Measurements from ENCODE around the gene ZNF501. TPM values are rescaled to one million over a fixed set of nuclear protein-coding genes. Genes with fewer than 3 reads are reported as not detected.

The ZNF501 gene
- total and polyA plus RNA-seq, 2 of the 13 experiments (the other 11 are each of a cell fraction or from before 2014, with no cell fraction given), result 2.4 to 2.8 TPM

DNA sequence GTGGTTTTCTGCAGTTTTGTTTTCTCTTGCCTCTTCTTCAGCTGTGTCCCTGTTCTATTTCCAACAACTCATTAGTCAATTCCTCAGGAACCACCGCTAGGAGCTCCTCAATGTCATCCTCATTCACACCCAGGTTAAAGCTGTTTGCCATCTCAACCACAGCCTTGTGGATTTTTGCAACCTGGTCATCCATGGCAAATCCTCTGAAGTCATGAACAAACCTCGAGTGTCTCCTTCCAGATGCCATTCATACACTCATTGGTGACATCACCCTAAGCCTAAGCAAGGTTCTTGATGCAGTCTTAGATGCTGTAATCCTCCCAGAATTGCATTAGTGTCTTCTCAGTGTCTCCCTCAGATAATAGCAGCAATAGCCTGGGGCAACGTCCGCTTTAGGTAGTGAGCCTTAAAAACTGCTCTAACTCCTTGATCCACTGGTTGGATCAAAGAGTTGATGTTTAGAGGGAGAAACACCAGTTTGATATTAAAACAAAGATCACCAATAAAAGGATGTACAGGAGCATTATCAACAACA lies 48.4 kb upstream of the ZNF501 start (continued):
- TF ChIP-seq TRIM24 (CRISPR knock-in tag; IDR thresholded peaks at IDR 0.05) (no peak), CBFB (CRISPR knock-in tag; IDR thresholded peaks at IDR 0.05) (no peak), GFI1 (CRISPR knock-in tag; IDR thresholded peaks at IDR 0.05; ENCODE audit: borderline replicate concordance) (no peak)

DNA sequence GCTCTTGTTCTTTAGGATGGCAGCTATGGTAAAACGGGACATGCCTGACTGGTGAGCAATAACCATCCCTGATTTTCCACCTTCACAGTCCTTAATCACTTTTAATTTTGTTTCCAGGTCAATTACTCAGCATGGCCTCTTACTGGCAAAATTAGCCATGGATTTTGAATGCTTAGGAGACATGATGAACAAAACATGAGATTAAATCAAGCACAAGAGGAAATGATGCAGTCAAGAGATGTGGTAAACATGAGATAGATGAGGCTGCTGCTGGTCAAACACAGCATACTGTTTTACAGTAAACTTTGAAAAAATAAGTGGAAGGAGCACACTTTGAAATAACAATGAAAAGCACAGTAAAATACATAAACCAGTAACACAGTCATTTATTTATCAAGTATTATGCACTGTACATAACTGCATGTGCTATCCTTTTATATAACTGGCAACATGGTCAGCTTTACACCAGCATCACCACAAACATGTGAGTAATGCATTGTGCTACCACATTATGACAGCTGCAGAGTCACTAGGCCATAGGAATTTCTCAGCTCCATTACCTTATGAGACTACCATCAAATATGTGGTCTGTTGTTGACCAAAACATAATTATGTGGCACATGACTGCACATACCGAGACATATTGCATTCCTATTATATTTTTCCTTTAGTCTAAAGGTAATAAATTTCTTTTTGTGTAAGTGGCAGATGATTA lies 47.1 kb upstream of the ZNF501 start:
- Histone ChIP-seq H3K27ac (ENCODE audit: extremely low read length, insufficient read depth, low read length) (no peak overlapping the region), H3K9me3 (ENCODE audit: low read length) (no peaks in the 10 kb centered on the region), H3K36me3 (replicated peaks in 1 of 2; ENCODE audit: control insufficient read depth in 1 of 2, insufficient read depth in 2 of 2, low read length in 2 of 2) (no peaks in the 10 kb centered on the region), H3K27me3 (ENCODE audit: control insufficient read depth in 1 of 2, insufficient read depth in 2 of 2, low read length in 2 of 2) (peaks cover 1 to 26% of the 10 kb centered on the region in 2 experiments; a peak in 4 of 5 replicates), H3K4me2 (ENCODE audit: low read depth, low read length) (no peak overlapping the region), H3K4me1 (ENCODE audit: insufficient read depth, low read length) (no peaks in the 10 kb centered on the region), H3K79me2 (ENCODE audit: insufficient read depth, low read length) (no peaks in the 10 kb centered on the region), H3K4me3 (replicated peaks in 1 of 3; ENCODE audit: insufficient read depth in 1 of 3, low read depth in 2 of 3, low read length in 3 of 3) (no peak overlapping the region), H3K9ac (ENCODE audit: insufficient read depth, low read depth, low read length) (no peak overlapping the region), H4K20me1 (ENCODE audit: insufficient read depth, low read length) (no peaks in the 10 kb centered on the region), H2AFZ (ENCODE audit: low read length) (no peak overlapping the region)
- WGBS (ENCODE audit: low lambda C conversion rate), result 0% methylated on average over 2 of the region's 2 CpGs
- intact Hi-C loops (cut with micrococcal nuclease; ENCODE audit: unreplicated experiment), result no loop called here
- in situ Hi-C loops (cut with HindIII; ENCODE audit: extremely low pct_ligation_motif_present, low pct_unique_long_range_greater_than_20kb), result no loop called here
- ATAC-seq (no peak), DNase-seq (ENCODE audit: low spot score) (no peak), FAIRE-seq (no peak)
- ChIA-PET POLR2A (no interaction called here), CTCF (ENCODE audit: low intra/inter-chr PET ratio, low total read pairs) (no interaction called here)
- no TSS peak for BruUV-seq (replicated peaks)
- TF ChIP-seq ZNF629 (CRISPR knock-in tag; conservative IDR thresholded peaks at IDR 0.05) (no peak), FLYWCH1 (CRISPR knock-in tag; IDR thresholded peaks at IDR 0.05) (no peak), KLF15 (CRISPR knock-in tag; IDR thresholded peaks at IDR 0.05; ENCODE audit: borderline replicate concordance) (no peak), ZEB1 (IDR thresholded peaks at IDR 0.05; ENCODE audit: insufficient replicate concordance, low read depth) (no peak), SALL1 (CRISPR knock-in tag; IDR thresholded peaks at IDR 0.05) (no peak), ZNF850 (CRISPR knock-in tag; conservative IDR thresholded peaks at IDR 0.05) (no peak), ZBTB3 (CRISPR knock-in tag; IDR thresholded peaks at IDR 0.05; ENCODE audit: borderline replicate concordance, low read depth) (no peak)
- TF ChIP-seq, protein P1, sequence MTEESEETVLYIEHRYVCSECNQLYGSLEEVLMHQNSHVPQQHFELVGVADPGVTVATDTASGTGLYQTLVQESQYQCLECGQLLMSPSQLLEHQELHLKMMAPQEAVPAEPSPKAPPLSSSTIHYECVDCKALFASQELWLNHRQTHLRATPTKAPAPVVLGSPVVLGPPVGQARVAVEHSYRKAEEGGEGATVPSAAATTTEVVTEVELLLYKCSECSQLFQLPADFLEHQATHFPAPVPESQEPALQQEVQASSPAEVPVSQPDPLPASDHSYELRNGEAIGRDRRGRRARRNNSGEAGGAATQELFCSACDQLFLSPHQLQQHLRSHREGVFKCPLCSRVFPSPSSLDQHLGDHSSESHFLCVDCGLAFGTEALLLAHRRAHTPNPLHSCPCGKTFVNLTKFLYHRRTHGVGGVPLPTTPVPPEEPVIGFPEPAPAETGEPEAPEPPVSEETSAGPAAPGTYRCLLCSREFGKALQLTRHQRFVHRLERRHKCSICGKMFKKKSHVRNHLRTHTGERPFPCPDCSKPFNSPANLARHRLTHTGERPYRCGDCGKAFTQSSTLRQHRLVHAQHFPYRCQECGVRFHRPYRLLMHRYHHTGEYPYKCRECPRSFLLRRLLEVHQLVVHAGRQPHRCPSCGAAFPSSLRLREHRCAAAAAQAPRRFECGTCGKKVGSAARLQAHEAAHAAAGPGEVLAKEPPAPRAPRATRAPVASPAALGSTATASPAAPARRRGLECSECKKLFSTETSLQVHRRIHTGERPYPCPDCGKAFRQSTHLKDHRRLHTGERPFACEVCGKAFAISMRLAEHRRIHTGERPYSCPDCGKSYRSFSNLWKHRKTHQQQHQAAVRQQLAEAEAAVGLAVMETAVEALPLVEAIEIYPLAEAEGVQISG (CRISPR knock-in tag; IDR thresholded peaks at IDR 0.05), result no peak
- TF ChIP-seq, protein P2, sequence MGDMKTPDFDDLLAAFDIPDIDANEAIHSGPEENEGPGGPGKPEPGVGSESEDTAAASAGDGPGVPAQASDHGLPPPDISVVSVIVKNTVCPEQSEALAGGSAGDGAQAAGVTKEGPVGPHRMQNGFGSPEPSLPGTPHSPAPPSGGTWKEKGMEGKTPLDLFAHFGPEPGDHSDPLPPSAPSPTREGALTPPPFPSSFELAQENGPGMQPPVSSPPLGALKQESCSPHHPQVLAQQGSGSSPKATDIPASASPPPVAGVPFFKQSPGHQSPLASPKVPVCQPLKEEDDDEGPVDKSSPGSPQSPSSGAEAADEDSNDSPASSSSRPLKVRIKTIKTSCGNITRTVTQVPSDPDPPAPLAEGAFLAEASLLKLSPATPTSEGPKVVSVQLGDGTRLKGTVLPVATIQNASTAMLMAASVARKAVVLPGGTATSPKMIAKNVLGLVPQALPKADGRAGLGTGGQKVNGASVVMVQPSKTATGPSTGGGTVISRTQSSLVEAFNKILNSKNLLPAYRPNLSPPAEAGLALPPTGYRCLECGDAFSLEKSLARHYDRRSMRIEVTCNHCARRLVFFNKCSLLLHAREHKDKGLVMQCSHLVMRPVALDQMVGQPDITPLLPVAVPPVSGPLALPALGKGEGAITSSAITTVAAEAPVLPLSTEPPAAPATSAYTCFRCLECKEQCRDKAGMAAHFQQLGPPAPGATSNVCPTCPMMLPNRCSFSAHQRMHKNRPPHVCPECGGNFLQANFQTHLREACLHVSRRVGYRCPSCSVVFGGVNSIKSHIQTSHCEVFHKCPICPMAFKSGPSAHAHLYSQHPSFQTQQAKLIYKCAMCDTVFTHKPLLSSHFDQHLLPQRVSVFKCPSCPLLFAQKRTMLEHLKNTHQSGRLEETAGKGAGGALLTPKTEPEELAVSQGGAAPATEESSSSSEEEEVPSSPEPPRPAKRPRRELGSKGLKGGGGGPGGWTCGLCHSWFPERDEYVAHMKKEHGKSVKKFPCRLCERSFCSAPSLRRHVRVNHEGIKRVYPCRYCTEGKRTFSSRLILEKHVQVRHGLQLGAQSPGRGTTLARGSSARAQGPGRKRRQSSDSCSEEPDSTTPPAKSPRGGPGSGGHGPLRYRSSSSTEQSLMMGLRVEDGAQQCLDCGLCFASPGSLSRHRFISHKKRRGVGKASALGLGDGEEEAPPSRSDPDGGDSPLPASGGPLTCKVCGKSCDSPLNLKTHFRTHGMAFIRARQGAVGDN (CRISPR knock-in tag; IDR thresholded peaks at IDR 0.05), result no peak
- TF ChIP-seq, protein P3, sequence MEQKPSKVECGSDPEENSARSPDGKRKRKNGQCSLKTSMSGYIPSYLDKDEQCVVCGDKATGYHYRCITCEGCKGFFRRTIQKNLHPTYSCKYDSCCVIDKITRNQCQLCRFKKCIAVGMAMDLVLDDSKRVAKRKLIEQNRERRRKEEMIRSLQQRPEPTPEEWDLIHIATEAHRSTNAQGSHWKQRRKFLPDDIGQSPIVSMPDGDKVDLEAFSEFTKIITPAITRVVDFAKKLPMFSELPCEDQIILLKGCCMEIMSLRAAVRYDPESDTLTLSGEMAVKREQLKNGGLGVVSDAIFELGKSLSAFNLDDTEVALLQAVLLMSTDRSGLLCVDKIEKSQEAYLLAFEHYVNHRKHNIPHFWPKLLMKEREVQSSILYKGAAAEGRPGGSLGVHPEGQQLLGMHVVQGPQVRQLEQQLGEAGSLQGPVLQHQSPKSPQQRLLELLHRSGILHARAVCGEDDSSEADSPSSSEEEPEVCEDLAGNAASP (CRISPR knock-in tag; IDR thresholded peaks at IDR 0.05; ENCODE audit: borderline replicate concordance), result no peak

Measured in HepG2 (cell line).